Activated naive CD4-positive, alpha-beta T cell treated with anti-CD3 and anti-CD28 coated beads, Interleukin-2, amount 50 U/mL, for 72 hours (primary cell): ENCODE results near the gene TELO2. TPM values are rescaled to one million over a fixed set of nuclear protein-coding genes. Genes with fewer than 3 reads are reported as not detected.

Source experiments
- ATAC-seq, 2 donors: fragments of 150-1000 bp; cut with Tn5 transposase; 2 replicates each; pipeline ENCODE4 v1.10.0; 2021; ENCODE audit warnings: mild to moderate bottlenecking in 2 of 2, moderate library complexity in 2 of 2
- DNase-seq, 2 donors: peaks; one replicate each; pipeline ENCODE4 v3.0.0; 2021 to 2022; ENCODE audit warnings: low spot score in 2 of 2
- H3K27ac Mint-ChIP-seq, 2 donors: one replicate each; pipeline ENCODE4 v1.8.0; 2022; ENCODE audit warnings: mild to moderate bottlenecking in 2 of 2, mixed read lengths in 2 of 2
- H3K36me3 Mint-ChIP-seq, 2 donors: one replicate each; pipeline ENCODE4 v1.8.0; 2022; ENCODE audit warnings: mixed read lengths in 2 of 2
- H3K9me3 Mint-ChIP-seq, 2 donors: one replicate each; pipeline ENCODE4 v1.8.0; 2022; ENCODE audit warnings: mixed read lengths in 2 of 2
- total RNA-seq, 2 donors: library from RNA; stranded (reverse); gene quantifications; one replicate each; pipeline ENCODE4 v1.2.3, GENCODE V29; 2022

Gene TELO2
- total RNA-seq, 2 donors from 2014 or later: 53.4 to 94.9 TPM

DNA sequence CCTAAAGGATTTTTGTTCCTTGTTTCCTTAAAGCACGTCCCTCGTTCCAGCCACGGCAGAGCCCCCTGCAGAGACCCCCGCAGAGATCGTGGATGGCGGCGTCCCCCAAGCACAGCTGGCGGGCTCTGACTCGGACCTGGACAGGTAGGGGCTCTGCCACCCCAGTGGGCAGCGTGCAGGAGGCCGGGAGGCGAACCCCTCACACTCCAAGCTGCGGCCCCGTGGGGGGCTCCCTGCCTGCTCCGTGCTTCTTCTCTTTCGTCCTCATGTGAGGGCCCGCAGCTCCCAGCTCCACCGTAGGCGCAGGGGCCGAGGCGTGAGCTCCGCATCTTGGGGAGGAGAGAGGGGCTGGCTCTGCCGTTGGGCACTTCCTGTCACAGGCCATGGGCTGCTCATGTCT, 8.5 kb downstream of the TELO2 start:
- DNase-seq: no peak
- peaks cover 0 to 15% of the 10 kb centered on the region in 2 donors for H3K36me3 Mint-ChIP-seq
- H3K27ac Mint-ChIP-seq: no peak overlapping the region
- no peak for ATAC-seq
- no peaks in the 10 kb centered on the region for H3K9me3 Mint-ChIP-seq

GRCh38 chr16:1502092-1503004, 9.2 kb downstream of the TELO2 start:
- DNase-seq (no peak), ATAC-seq (no peak)
- no peak overlapping the region for H3K27ac Mint-ChIP-seq
- H3K9me3 Mint-ChIP-seq: no peaks in the 10 kb centered on the region
- H3K36me3 Mint-ChIP-seq: peaks cover 0 to 15% of the 10 kb centered on the region in 2 donors

- Mint-ChIP-seq H3K36me3 (peaks cover 0 to 11% of the 10 kb centered on the region in 2 donors), H3K9me3 (no peaks in the 10 kb centered on the region), H3K27ac (no peak overlapping the region)
- DNase-seq: no peak
- no peak for ATAC-seq
These were observed 10.2 kb downstream of the TELO2 start for GRCh38 chr16:1503110-1503955.

DNA sequence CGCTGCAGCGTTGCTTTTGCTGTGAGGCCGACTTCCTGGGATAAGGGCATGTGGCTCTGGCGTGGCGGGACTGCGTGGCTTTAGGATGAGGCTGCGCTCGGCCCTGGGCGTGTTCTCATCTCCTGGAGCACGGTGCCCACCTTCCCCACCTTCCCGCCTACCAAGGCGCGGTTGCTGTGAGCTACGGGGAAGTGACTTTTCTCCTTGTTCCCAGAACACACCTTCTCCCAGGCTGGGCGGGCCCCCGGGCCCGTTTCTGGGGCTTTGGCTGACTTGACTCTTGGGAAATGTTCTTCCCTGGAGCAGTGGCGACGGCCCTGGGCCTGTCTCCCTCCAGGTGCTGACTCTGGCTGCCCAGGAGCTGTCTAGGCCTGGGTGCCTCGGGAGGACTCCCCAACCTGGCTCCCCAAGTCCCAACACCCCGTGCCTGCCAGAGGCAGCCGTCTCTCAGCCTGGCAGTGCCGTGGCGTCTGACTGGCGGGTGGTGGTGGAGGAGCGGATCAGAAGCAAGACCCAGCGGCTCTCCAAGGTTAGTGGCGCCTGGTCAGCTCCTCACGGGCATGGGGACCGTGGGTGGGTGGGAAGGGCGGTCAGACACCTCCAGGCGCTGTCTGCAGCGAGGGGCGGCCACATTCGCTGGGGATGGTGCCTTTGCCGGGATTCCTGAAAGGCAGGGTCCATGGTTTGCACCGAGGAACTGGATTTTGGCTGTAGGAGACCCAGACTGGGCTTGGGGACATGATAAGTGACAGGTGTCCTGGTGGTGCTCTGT, 12.1 kb downstream of the TELO2 start:
- ATAC-seq: no peak
- H3K36me3 Mint-ChIP-seq: peaks cover 0 to 7% of the 10 kb centered on the region in 2 donors
- H3K27ac Mint-ChIP-seq: no peak overlapping the region
- no peaks in the 10 kb centered on the region for H3K9me3 Mint-ChIP-seq
- no peak for DNase-seq

DNA sequence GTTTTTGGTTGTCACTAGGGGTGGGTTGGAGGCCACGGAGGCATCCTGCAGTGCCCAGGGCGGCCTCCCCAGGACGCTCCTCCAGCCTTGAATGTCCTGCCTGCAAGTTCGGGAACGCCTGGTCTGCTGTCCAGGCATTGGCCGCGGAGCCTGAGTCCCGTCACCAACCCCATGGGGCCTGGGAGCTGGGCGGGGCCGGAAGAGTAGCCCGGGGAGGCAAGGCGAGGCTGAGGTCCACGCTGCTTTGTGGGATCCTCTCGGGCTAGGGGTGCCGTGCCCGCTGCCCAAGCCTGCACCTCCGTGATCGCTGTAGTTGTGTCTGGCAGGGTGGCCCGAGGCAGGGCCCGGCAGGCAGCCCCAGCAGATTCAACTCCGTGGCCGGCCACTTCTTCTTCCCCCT, 12.8 kb downstream of the TELO2 start:
- Mint-ChIP-seq H3K9me3 (no peaks in the 10 kb centered on the region), H3K36me3 (peaks cover 0 to 7% of the 10 kb centered on the region in 2 donors), H3K27ac (no peak overlapping the region)
- no peak for DNase-seq
- ATAC-seq: no peak

DNA sequence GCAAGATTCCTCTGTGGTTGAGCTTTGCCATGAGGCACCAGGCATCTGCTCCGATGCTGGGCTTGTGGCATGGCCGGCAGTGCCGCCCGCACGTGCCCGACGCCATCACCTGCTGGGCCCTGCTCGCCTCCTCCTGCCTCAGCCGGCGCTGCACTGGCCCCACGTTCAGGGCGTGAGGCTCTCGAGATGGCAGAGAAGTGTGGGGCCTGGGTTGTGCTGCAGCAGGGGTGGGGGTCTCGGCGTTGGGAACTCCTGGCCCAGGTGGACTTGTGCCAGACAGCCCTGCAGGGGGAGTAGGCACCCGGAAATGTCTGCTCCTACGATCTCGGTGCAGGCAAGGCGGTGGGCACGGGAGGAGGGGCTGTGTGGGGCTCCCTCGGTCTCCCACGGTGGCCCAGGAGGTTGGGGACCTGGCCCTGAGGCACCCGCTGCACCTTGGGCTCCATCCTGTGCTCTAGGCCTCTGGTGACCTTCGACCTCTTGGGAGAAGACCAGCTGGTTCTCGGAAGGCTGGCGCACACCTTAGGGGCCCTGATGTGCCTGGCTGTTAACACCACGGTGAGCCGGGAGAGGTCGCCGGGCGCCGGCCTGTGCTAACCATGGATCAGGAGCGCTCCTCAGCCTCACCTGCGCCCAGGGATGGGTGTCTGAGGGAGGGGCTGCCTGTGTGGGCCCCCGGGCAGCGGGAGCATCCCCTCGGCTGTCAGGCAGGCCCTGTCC, 13.5 kb downstream of the TELO2 start:
- peak overlapping the region in 1 of 2 donors; percentile 44 for H3K27ac Mint-ChIP-seq
- no peaks in the 10 kb centered on the region for H3K9me3 Mint-ChIP-seq
- DNase-seq (no peak), ATAC-seq (no peak)
- peaks cover 0 to 7% of the 10 kb centered on the region in 2 donors for H3K36me3 Mint-ChIP-seq

DNA sequence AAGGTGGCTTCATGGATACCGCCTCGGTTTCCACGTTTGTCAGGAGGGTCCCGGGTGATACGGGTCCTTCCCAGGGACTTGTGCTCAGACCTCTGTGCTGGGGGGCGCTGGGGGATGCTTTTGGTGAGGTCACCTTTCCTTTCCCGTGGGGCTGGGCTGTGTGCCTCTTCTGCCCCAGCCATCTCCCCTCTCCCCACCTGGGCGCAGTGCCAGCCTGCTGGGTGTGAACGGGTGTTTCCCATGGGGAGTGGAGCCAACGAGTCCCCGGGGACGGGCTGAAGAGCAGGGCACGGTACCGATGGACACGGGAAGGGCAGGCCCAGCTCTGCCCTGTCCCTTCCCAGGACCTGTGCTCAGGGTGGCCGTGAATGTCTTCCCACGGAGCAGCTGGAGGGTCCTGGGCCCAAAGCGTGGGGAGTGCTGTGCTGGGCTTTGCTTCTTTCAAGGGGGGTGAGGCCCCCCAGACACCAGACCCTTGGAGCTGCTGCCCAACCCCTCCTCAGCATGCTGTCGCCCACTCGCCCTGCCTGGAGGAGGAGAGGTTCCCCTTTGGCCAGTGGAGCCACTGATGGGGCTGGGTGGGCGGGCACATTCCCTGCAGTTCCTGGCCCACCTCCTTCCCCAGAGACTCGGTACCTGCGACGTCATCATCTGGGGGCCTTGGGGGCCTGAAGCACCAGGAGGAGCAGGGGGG, 15.5 kb downstream of the TELO2 start:
- DNase-seq (no peak), ATAC-seq (no peak)
- H3K36me3 Mint-ChIP-seq: peaks cover 6 to 7% of the 10 kb centered on the region in 2 donors
- no peaks in the 10 kb centered on the region for H3K9me3 Mint-ChIP-seq
- H3K27ac Mint-ChIP-seq: peak overlapping the region in 1 of 2 donors; percentile 55

DNA sequence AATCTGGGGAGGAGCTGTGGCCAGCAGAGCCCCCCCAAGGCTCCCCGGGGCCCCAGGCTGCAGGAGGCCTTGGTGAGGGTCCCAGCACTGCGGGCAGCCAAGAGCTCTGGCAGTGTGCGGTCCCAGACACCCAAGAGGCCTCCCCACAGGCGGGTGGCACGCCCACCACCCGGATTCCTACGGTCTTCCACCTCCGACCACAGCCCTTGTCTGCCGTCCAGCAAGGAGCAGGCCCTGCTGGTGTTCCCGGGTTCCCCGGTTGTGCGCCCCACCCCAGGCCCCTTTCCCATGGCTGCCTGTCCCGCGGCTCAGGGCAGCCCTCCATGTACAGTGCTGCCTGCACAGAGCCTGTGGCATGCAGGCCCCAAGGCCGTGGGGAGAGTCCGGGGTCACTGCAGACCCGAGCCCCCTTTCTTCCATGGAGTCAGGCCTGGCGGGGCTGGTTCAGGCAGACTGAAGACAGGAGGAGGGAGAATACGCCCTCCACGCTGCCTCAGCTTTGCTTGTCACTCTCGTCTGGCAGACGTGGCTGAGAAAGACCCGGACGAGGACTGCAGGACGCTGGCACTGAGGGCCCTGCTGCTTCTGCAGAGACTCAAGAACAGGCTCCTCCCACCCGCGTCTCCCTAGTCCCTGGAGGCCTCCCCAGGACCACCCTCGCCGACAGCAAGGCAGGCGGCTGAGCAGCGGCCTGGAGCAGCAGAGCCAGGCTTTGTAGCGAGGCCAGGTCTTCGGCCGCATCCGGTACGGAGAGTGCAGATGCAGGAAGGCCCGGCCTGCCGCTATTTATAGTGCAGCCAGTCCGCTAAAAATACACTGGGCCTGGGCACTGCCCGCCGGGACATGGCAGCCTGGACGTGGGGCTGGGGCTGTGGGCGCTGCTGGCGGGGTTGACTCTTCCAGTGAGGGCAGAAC, 16.4 kb downstream of the TELO2 start:
- ATAC-seq: no peak
- Mint-ChIP-seq H3K9me3 (no peaks in the 10 kb centered on the region), H3K27ac (no peak overlapping the region), H3K36me3 (peaks cover 6 to 7% of the 10 kb centered on the region in 2 donors)
- DNase-seq: no peak

GRCh38 chr16:1510272-1510671, 17.1 kb downstream of the TELO2 start:
- DNase-seq (no peak), ATAC-seq (peak in 1 of 2 donors; percentile 23)
- H3K9me3 Mint-ChIP-seq: no peaks in the 10 kb centered on the region
- H3K27ac Mint-ChIP-seq: peak overlapping the region in 1 of 2 donors; percentile 44
- peaks cover 6 to 7% of the 10 kb centered on the region in 2 donors for H3K36me3 Mint-ChIP-seq

DNA sequence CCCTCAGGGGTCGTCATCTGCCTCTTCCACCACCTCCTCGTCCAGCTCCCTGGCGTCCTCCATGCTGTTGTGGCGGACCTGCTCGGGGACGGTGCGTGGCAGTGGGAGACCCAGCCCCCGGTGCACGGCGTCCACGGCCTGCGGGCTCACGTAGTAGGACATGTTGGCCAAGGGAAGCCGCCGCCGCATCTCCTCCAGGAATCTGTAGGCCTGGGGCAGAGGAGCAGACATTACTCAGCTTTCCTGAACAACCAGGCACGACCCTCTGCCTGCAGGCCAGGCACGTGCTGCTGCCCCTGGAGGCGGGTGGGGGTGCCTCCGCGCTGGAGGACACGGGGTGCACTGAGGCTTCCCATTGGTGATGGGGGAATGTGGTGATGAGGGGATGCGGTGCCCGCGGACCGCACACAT, 17.8 kb downstream of the TELO2 start:
- Mint-ChIP-seq H3K36me3 (peaks cover 6 to 7% of the 10 kb centered on the region in 2 donors), H3K27ac (peak overlapping the region in 1 of 2 donors; percentile 67), H3K9me3 (no peaks in the 10 kb centered on the region)
- ATAC-seq (no peak), DNase-seq (no peak)

DNA sequence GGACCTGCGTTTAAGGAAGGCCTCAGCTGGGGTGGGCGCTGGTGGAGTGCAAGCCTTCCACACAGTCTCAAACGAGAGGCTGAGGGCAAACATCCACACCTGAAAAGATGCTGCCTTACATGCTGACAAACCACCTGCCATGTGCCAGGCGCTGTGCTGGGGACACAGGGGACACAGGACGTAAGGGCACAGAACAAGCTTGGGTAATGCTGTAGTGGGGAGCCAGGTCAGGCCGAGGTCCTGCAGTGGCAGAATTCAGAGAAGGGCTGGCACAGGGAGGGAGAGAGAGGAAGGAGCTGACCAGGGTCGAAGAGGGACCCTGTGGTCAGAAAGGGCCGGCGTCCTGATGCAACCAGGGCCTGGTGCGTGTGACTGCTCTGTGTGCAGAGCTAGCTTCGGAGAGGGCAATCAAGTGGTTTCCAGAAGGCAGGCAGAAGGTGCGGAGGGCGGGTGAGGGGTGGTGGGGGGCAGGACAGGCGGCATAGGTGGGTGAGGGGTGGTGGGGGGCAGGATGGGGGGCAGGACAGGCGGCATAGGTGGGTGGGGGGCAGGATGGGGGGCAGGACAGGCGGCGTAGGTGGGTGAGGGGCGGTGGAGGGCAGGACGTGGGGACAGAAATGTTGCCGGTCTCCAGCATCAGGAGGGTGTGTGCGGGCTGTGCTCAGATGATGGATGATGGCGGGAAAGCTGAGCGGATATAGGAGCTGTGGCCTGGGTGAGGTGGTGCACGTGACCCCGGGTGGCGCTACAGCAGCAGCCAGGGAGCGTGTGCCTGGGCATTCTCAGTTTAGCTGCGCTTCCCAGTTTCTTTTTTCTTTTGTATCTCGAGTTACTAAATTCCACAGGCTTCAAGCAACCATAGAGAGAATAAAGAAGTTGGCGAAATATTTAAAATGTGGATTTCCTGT, 18.8 kb downstream of the TELO2 start:
- DNase-seq (no peak), ATAC-seq (no peak)
- Mint-ChIP-seq H3K9me3 (no peaks in the 10 kb centered on the region), H3K36me3 (peaks cover 6 to 7% of the 10 kb centered on the region in 2 donors), H3K27ac (peak overlapping the region in 1 of 2 donors; percentile 67)

DNA sequence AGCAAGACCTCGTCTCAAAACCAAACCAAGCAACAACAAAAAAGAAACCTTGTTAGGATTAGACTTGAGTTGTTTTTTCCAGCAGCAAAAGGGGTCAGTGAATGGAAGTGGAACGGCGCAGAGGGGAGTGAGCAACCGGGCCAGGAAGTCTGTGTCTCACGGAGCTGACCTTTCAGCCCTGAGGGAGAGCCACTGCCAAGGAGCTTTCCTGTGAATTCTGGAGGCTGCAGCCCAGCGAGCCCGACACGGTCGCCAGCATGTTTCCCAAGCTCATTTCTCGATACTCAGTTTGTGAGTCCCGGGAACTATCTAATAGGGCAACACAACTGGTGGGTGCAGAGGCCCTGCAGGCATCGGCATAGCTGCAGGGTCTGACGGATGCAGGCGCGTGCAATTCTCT, 19.6 kb downstream of the TELO2 start:
- H3K36me3 Mint-ChIP-seq: peaks cover 6 to 7% of the 10 kb centered on the region in 2 donors
- H3K27ac Mint-ChIP-seq: peak overlapping the region in 1 of 2 donors; percentile 67
- ATAC-seq: no peak
- H3K9me3 Mint-ChIP-seq: no peaks in the 10 kb centered on the region
- no peak for DNase-seq

DNA sequence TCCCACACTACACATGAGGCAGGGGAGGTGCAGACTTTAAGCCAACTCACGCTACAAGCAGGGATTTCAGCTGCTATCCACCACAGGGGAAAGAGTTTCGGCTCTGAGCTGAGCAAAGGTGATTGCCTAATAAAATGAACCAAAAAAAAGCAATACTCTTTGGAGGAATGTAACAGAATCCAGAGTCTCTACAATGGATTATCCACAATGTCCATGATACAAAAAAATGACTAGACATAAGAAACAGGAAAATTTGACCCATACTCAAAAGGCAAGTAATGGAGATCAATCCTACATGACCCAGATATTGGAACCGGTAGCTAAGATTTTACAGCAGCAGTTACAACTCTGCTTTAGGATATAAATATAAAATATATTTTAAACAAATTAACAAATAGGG, 21.3 kb downstream of the TELO2 start:
- Mint-ChIP-seq H3K9me3 (no peaks in the 10 kb centered on the region), H3K27ac (no peak overlapping the region), H3K36me3 (peaks cover 6 to 7% of the 10 kb centered on the region in 2 donors)
- ATAC-seq: no peak
- DNase-seq: no peak
